ENCODE measurements around the gene NAV3. TPM values are rescaled to one million over a fixed set of nuclear protein-coding genes. Genes with fewer than 3 reads are reported as not detected.

Gene NAV3
- total and polyA plus RNA-seq, 2 experiments from 2014 or later = 4.0 to 12.0 TPM

DNA sequence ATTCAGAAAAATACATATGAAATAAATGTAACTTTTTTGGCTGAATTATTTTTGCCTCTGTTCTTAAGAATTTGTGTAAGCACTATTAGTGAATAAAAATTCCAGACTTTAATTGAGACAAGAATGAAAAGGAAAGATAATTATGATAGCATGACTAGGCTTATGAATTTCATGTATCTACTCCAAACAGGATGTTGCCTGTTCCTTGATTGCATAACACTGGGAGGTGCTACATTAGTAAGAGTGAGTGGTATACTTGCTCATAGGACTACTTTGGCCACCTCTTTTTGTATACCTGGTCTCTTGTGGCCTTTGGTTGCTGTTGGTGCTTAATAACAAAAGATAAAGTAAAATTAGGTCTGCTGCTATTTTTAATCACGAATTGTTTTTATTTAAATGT lies 112.8 kb downstream of the NAV3 start:
- no peaks in the 10 kb centered on the region for H3K9me2 ChIP-seq (ENCODE audit: insufficient read depth)
- Mint-ChIP-seq H3K9me3 (no peaks in the 10 kb centered on the region), H3K27me3 (ENCODE audit: insufficient read depth, low read depth, poor library complexity) (no peaks in the 10 kb centered on the region), H3K4me1 (peaks cover 3% of the 10 kb centered on the region; the same call in 2 of the 3 replicates), H3K27ac (no peak overlapping the region), H3K4me3 (no peak overlapping the region), H3K36me3 (ENCODE audit: low read depth) (no peaks in the 10 kb centered on the region)
- no peaks in the 10 kb centered on the region for H4K20me1 ChIP-seq (replicated peaks; ENCODE audit: insufficient read depth)
- H3K27me3 ChIP-seq (ENCODE audit: insufficient read depth) = no peaks in the 10 kb centered on the region
- no peaks in the 10 kb centered on the region for H3K36me3 ChIP-seq (ENCODE audit: insufficient read depth)
- H3K4me1 ChIP-seq (ENCODE audit: insufficient read depth) = no peaks in the 10 kb centered on the region
- no peak overlapping the region for H3K4me3 ChIP-seq
- H3K27ac ChIP-seq (ENCODE audit: low read depth) = no peak overlapping the region
- no peak for ATAC-seq
- no peak overlapping the region for H2AFZ ChIP-seq
- H3F3A ChIP-seq (replicated peaks; ENCODE audit: low read depth) = no peaks in the 10 kb centered on the region
- TF ChIP-seq ZNF114 (CRISPR knock-in tag; IDR thresholded peaks at IDR 0.05) (no peak), EZH2phosphoT487 (IDR thresholded peaks at IDR 0.05; ENCODE audit: unreplicated experiment) (no peak), JUNB (IDR thresholded peaks at IDR 0.05; ENCODE audit: unreplicated experiment) (no peak), STAT1 (IDR thresholded peaks at IDR 0.05; ENCODE audit: unreplicated experiment) (no peak), ZNF331 (CRISPR knock-in tag; IDR thresholded peaks at IDR 0.05; ENCODE audit: low read depth) (no peak), EZH2 (IDR thresholded peaks at IDR 0.05; ENCODE audit: low read depth, unreplicated experiment) (no peak), POLR2AphosphoS5 (IDR thresholded peaks at IDR 0.05; ENCODE audit: low read depth) (no peak), NANOG (IDR thresholded peaks at IDR 0.05; ENCODE audit: borderline replicate concordance) (no peak), CREB1 (CRISPR knock-in tag; IDR thresholded peaks at IDR 0.05; ENCODE audit: low read depth) (no peak)
- TF ChIP-seq, protein P1, sequence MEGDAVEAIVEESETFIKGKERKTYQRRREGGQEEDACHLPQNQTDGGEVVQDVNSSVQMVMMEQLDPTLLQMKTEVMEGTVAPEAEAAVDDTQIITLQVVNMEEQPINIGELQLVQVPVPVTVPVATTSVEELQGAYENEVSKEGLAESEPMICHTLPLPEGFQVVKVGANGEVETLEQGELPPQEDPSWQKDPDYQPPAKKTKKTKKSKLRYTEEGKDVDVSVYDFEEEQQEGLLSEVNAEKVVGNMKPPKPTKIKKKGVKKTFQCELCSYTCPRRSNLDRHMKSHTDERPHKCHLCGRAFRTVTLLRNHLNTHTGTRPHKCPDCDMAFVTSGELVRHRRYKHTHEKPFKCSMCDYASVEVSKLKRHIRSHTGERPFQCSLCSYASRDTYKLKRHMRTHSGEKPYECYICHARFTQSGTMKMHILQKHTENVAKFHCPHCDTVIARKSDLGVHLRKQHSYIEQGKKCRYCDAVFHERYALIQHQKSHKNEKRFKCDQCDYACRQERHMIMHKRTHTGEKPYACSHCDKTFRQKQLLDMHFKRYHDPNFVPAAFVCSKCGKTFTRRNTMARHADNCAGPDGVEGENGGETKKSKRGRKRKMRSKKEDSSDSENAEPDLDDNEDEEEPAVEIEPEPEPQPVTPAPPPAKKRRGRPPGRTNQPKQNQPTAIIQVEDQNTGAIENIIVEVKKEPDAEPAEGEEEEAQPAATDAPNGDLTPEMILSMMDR (conservative IDR thresholded peaks at IDR 0.05; ENCODE audit: low read depth in 2 of 2) = no peak
- TF ChIP-seq, protein P2, sequence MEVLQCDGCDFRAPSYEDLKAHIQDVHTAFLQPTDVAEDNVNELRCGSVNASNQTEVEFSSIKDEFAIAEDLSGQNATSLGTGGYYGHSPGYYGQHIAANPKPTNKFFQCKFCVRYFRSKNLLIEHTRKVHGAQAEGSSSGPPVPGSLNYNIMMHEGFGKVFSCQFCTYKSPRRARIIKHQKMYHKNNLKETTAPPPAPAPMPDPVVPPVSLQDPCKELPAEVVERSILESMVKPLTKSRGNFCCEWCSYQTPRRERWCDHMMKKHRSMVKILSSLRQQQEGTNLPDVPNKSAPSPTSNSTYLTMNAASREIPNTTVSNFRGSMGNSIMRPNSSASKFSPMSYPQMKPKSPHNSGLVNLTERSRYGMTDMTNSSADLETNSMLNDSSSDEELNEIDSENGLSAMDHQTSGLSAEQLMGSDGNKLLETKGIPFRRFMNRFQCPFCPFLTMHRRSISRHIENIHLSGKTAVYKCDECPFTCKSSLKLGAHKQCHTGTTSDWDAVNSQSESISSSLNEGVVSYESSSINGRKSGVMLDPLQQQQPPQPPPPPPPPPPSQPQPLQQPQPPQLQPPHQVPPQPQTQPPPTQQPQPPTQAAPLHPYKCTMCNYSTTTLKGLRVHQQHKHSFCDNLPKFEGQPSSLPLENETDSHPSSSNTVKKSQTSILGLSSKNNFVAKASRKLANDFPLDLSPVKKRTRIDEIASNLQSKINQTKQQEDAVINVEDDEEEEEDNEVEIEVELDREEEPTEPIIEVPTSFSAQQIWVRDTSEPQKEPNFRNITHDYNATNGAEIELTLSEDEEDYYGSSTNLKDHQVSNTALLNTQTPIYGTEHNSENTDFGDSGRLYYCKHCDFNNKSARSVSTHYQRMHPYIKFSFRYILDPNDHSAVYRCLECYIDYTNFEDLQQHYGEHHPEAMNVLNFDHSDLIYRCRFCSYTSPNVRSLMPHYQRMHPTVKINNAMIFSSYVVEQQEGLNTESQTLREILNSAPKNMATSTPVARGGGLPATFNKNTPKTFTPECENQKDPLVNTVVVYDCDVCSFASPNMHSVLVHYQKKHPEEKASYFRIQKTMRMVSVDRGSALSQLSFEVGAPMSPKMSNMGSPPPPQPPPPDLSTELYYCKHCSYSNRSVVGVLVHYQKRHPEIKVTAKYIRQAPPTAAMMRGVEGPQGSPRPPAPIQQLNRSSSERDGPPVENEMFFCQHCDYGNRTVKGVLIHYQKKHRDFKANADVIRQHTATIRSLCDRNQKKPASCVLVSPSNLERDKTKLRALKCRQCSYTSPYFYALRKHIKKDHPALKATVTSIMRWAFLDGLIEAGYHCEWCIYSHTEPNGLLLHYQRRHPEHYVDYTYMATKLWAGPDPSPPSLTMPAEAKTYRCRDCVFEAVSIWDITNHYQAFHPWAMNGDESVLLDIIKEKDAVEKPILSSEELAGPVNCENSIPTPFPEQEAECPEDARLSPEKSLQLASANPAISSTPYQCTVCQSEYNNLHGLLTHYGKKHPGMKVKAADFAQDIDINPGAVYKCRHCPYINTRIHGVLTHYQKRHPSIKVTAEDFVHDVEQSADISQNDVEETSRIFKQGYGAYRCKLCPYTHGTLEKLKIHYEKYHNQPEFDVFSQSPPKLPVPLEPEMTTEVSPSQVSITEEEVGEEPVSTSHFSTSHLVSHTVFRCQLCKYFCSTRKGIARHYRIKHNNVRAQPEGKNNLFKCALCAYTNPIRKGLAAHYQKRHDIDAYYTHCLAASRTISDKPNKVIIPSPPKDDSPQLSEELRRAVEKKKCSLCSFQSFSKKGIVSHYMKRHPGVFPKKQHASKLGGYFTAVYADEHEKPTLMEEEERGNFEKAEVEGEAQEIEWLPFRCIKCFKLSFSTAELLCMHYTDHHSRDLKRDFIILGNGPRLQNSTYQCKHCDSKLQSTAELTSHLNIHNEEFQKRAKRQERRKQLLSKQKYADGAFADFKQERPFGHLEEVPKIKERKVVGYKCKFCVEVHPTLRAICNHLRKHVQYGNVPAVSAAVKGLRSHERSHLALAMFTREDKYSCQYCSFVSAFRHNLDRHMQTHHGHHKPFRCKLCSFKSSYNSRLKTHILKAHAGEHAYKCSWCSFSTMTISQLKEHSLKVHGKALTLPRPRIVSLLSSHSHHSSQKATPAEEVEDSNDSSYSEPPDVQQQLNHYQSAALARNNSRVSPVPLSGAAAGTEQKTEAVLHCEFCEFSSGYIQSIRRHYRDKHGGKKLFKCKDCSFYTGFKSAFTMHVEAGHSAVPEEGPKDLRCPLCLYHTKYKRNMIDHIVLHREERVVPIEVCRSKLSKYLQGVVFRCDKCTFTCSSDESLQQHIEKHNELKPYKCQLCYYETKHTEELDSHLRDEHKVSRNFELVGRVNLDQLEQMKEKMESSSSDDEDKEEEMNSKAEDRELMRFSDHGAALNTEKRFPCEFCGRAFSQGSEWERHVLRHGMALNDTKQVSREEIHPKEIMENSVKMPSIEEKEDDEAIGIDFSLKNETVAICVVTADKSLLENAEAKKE (CRISPR knock-in tag; IDR thresholded peaks at IDR 0.05) = no peak
- TF ChIP-seq, protein P3, sequence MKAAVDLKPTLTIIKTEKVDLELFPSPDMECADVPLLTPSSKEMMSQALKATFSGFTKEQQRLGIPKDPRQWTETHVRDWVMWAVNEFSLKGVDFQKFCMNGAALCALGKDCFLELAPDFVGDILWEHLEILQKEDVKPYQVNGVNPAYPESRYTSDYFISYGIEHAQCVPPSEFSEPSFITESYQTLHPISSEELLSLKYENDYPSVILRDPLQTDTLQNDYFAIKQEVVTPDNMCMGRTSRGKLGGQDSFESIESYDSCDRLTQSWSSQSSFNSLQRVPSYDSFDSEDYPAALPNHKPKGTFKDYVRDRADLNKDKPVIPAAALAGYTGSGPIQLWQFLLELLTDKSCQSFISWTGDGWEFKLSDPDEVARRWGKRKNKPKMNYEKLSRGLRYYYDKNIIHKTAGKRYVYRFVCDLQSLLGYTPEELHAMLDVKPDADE (IDR thresholded peaks at IDR 0.05) = no peak
- TF ChIP-seq, protein P4, sequence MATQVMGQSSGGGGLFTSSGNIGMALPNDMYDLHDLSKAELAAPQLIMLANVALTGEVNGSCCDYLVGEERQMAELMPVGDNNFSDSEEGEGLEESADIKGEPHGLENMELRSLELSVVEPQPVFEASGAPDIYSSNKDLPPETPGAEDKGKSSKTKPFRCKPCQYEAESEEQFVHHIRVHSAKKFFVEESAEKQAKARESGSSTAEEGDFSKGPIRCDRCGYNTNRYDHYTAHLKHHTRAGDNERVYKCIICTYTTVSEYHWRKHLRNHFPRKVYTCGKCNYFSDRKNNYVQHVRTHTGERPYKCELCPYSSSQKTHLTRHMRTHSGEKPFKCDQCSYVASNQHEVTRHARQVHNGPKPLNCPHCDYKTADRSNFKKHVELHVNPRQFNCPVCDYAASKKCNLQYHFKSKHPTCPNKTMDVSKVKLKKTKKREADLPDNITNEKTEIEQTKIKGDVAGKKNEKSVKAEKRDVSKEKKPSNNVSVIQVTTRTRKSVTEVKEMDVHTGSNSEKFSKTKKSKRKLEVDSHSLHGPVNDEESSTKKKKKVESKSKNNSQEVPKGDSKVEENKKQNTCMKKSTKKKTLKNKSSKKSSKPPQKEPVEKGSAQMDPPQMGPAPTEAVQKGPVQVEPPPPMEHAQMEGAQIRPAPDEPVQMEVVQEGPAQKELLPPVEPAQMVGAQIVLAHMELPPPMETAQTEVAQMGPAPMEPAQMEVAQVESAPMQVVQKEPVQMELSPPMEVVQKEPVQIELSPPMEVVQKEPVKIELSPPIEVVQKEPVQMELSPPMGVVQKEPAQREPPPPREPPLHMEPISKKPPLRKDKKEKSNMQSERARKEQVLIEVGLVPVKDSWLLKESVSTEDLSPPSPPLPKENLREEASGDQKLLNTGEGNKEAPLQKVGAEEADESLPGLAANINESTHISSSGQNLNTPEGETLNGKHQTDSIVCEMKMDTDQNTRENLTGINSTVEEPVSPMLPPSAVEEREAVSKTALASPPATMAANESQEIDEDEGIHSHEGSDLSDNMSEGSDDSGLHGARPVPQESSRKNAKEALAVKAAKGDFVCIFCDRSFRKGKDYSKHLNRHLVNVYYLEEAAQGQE (IDR thresholded peaks at IDR 0.05; ENCODE audit: unreplicated experiment) = no peak
- no peak for DNase-seq (ENCODE audit: low spot score)
- H3K79me2 ChIP-seq (replicated peaks; ENCODE audit: insufficient read depth) = no peaks in the 10 kb centered on the region
- no peak overlapping the region for H3K4me2 ChIP-seq
